ENCODE results near the gene TFF1.
A peak's percentile ranks its signal among the peaks of the same experiment; 100 is the strongest.

The TFF1 gene

GRCh38 chr21:42362700-42363099 lies 3.6 kb downstream of the TFF1 start:
- no peak for DNase-seq (ENCODE audit: low read depth in 2 of 2)

- no peak for DNase-seq (ENCODE audit: low read depth in 2 of 2)
Measured at GRCh38 chr21:42362198-42362597, 4.1 kb downstream of the TFF1 start.

DNA sequence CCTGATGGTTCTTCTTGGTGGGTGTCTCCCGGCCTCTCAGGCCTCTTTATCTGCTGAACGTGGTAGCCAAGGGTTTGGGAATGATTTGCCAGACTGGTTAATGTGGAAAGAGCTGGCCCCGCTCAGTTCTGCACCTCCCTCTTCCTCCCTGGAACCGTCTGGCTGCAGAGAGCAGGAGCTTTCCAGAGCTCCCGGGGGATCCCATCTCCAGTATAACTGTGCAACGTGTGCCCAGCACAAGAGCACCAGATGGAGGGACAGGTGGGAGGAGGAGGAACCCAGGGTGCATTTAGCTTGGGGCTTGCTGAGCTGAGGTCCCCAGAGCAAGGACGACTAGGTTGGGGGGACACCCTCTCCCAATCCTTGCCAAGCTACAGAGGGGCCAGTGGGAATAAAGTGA lies 5.0 kb downstream of the TFF1 start:
- no peak for DNase-seq (ENCODE audit: low read depth in 2 of 2)

DNA sequence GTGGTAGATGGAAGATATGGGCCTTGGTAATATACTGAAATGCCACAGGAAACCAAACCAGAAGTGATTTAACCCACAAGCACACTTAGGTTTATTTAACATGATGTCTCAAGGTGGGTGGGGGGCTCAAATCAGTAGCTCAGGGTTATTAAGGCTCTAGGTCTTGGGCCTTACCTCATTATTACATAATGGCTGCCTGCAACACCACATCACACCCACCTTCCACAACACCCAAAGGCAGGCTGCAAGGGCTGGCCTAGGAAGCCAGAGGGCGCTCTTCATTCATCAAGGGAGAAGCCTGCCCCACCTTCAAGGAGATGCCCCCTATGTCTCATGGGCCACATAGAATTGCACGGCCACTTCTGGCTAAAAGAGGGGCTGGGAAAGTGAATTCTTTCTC lies 6.0 kb downstream of the TFF1 start:
- DNase-seq (ENCODE audit: low read depth in 2 of 2): peak in 1 of 2 experiments; percentile 17

GRCh38 chr21:42358937-42359336 lies 7.4 kb downstream of the TFF1 start:
- no peak for DNase-seq (ENCODE audit: low read depth in 2 of 2)

- no peak for DNase-seq (ENCODE audit: low read depth in 2 of 2)
Measured at GRCh38 chr21:42358261-42358660, 8.1 kb downstream of the TFF1 start.

DNA sequence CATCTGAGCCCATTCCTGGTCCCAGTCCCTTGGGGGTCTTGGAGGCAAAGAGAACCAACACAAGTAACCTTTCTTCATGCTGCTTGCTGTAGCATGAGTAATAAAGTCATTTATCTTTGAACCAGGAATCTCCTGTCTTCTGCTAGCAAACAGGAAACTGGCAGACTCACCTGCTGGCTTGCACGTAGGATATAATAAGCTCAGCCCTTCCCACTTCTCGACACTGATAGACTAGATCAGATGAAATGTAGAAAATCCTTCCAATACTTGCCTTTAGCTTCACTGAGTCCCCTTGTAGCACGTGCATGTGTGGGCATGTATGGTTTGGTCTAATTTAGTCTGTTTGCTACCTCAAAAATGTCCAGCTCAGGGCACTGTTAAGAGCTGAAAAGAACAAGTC lies 9.0 kb downstream of the TFF1 start:
- no peak for DNase-seq (ENCODE audit: low read depth in 2 of 2)

GRCh38 chr21:42356650-42357049 lies 9.7 kb downstream of the TFF1 start:
- no peak for DNase-seq (ENCODE audit: low read depth in 2 of 2)

- no peak for DNase-seq (ENCODE audit: low read depth in 2 of 2)
Measured at GRCh38 chr21:42356046-42356445, 10.3 kb downstream of the TFF1 start.

DNA sequence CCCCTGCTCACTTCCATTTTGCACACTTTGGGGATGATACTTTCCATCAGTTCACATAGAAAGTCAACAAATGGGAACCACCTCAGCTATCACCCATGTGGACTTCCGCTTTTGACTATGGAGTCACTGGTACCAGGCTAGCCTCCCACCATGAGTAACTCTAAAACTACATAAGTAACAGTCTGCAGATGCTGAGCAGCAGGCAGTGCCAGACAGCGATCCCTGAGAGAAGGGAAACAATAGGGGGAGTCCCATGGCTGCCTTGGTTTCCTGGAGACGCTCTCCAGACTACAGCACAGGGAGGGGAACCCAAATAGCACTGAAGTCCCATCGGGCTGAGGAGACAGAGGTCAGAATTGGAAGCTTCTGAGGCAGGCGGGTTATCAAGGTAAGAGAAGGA lies 12.7 kb downstream of the TFF1 start:
- DNase-seq (ENCODE audit: low read depth in 2 of 2): no peak

DNA sequence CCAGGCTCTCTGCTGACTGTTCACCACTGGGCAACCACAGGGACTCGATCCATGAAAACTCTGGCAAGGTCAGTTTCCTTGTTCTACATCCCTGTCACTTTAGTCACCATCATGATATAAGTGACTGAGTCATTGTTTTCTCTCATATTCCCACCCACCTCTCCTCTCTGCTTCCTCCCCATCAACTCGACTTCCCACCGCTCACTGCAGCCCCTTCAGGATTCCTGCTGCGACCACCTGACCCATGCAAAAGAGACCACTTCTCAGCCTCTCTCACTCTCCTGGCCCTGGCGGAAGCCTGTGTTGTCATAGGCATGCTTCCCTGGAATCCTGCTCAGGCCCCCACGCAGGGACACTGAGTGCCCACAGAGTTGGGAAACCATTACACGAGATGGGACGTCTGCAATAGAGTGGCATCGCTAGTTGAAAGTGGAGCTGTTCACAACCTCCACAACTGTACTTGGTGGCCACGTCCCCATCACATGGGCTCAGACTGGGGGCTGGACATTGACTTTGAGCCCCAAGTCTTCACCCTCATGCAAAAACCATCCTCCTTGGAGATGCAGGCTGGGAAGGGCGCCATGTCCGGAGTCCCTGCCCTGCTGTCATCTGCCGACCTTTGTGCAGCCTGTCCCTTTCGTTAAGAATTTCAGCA lies 13.8 kb downstream of the TFF1 start:
- DNase-seq (ENCODE audit: low read depth in 2 of 2): no peak

- no peak for DNase-seq (ENCODE audit: low read depth in 2 of 2)
Measured at GRCh38 chr21:42351626-42352440, 14.5 kb downstream of the TFF1 start.

DNA sequence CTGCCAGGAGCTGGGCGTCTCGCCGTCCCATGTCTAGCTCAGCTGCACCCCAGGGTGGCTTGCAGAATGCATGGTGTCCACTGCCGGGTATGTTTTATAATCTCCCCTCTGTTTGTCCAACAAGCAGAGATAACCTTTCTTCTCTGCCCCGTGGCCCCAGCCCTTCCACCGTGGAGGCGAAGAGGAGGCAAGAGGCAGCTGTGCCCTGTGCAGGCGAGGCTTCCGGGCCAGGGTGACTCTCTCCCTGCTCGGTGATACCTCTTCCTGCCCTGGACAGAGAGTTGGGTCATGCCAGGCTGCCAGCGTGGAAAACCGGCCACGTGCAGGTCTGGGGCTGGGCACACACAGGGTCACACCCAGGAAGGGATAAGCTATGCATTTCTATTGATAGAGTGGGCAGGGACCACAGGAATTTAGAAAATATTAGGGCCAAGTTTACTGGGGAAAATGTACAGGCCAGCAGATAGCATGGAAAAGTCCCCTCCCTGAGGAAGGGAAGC lies 15.4 kb downstream of the TFF1 start, which contains the start of gene TFF2:
Gene TFF2, minus strand, starts transcription at position 68 of the 500 bp plus-strand sequence. Its CDS starts 37 bp downstream, at position 31.
- DNase-seq (ENCODE audit: low read depth in 2 of 2): no peak

GRCh38 chr21:42350318-42350910 lies 15.9 kb downstream of the TFF1 start:
- no peak for DNase-seq (ENCODE audit: low read depth in 2 of 2)

- DNase-seq (ENCODE audit: low read depth in 2 of 2): no peak
Measured at GRCh38 chr21:42349420-42350317, 16.7 kb downstream of the TFF1 start.

- DNase-seq (ENCODE audit: low read depth in 2 of 2): no peak
Measured at GRCh38 chr21:42348762-42349161, 17.6 kb downstream of the TFF1 start.

- no peak for DNase-seq (ENCODE audit: low read depth in 2 of 2)
Measured at GRCh38 chr21:42347601-42348327, 18.6 kb downstream of the TFF1 start.

- DNase-seq (ENCODE audit: low read depth in 2 of 2): no peak
Measured at GRCh38 chr21:42346866-42347600, 19.3 kb downstream of the TFF1 start.

DNA sequence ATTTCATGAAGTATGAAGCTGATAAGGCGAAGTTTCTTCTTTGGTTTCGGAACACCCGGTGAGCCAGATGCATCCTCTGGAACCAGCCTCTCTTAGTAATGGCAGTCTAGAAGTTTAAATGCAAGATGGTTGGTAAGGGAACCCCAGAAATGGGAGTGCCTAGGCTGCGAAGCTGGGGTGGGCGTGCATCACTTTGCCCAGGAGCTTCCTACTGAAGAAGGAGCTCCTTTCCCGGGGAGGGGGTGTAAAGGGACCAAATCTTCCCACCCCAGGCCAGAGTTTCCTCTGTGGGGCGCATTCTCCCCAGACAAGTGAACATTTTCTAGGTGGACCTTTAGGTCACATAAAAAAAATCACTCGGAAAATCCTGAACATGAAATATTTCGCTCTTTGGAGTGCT lies 19.9 kb downstream of the TFF1 start:
- no peak for DNase-seq (ENCODE audit: low read depth in 2 of 2)

DNA sequence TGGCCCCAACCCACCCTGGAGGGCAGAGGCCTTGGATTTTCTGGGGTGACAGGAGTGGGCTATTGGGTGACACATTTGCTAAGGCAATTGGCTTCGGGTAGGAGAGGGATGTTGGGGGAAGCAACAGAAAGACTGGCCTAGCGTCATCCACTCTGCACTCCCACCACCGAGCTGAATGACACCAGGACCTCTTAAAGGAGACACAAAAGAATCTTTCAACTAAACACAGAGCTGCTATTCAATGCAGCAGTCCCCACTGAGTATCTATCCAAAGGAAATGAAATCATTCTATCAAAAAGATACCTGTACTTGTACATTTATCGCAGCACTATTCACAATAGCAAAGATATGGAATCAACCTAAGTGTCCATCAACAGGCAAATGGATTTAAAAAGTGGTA lies 21.7 kb downstream of the TFF1 start:
- no peak for DNase-seq (ENCODE audit: low read depth in 2 of 2)
